ENCODE measurements around the gene TRAM2.

The TRAM2 gene

GRCh38 chr6:52503851-52504781 is 72.7 kb downstream of the TRAM2 start:
- H3K36me3 ChIP-seq (ENCODE audit: low read length), result no peaks in the 10 kb centered on the region
- no peaks in the 10 kb centered on the region for H3K9me2 ChIP-seq (replicated peaks; ENCODE audit: insufficient read depth, low read length)
- no peaks in the 10 kb centered on the region for H3K79me2 ChIP-seq (ENCODE audit: insufficient read depth, low read length)
- H3F3A ChIP-seq (ENCODE audit: insufficient read depth), result 0 out of 2 replicates have a peak, but pooled peaks cover 3% of the 10 kb centered on the region
- H3K9ac ChIP-seq (ENCODE audit: low read length), result no peak overlapping the region
- no peak overlapping the region for H3K4me2 ChIP-seq (ENCODE audit: low read depth, low read length, poor library complexity, severe bottlenecking)
- H3K27me3 ChIP-seq (ENCODE audit: low read length), result no peaks in the 10 kb centered on the region
- TF ChIP-seq, protein P1, sequence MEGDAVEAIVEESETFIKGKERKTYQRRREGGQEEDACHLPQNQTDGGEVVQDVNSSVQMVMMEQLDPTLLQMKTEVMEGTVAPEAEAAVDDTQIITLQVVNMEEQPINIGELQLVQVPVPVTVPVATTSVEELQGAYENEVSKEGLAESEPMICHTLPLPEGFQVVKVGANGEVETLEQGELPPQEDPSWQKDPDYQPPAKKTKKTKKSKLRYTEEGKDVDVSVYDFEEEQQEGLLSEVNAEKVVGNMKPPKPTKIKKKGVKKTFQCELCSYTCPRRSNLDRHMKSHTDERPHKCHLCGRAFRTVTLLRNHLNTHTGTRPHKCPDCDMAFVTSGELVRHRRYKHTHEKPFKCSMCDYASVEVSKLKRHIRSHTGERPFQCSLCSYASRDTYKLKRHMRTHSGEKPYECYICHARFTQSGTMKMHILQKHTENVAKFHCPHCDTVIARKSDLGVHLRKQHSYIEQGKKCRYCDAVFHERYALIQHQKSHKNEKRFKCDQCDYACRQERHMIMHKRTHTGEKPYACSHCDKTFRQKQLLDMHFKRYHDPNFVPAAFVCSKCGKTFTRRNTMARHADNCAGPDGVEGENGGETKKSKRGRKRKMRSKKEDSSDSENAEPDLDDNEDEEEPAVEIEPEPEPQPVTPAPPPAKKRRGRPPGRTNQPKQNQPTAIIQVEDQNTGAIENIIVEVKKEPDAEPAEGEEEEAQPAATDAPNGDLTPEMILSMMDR (IDR thresholded peaks at IDR 0.05; ENCODE audit: insufficient read depth, low read length, poor library complexity, severe bottlenecking), result no peak
- TF ChIP-seq EZH2phosphoT487 (conservative IDR thresholded peaks at IDR 0.05; ENCODE audit: low read length), result no peak
- no peaks in the 10 kb centered on the region for H4K20me1 ChIP-seq (ENCODE audit: low read depth, low read length)
- no peaks in the 10 kb centered on the region for H3K9me3 ChIP-seq (ENCODE audit: insufficient read depth, low read length)
- H3K27ac ChIP-seq (ENCODE audit: low read depth, low read length), result no peak overlapping the region
- H3K4me3 ChIP-seq (ENCODE audit: insufficient read depth, low read length, poor library complexity, severe bottlenecking), result no peak overlapping the region
- no peak overlapping the region for H2AFZ ChIP-seq (ENCODE audit: low read depth, low read length, severe bottlenecking)

- Histone ChIP-seq H2AFZ (ENCODE audit: low read depth, low read length, severe bottlenecking) (no peak overlapping the region), H3K79me2 (ENCODE audit: insufficient read depth, low read length) (no peaks in the 10 kb centered on the region), H3K27ac (ENCODE audit: low read depth, low read length) (no peak overlapping the region), H3F3A (ENCODE audit: insufficient read depth) (peaks cover 11% of the 10 kb centered on the region; the same call in 1 of the 2 replicates), H3K9me2 (replicated peaks; ENCODE audit: insufficient read depth, low read length) (no peaks in the 10 kb centered on the region), H3K27me3 (ENCODE audit: low read length) (no peaks in the 10 kb centered on the region), H3K4me2 (ENCODE audit: low read depth, low read length, poor library complexity, severe bottlenecking) (no peak overlapping the region), H3K9ac (ENCODE audit: low read length) (no peak overlapping the region), H3K9me3 (ENCODE audit: insufficient read depth, low read length) (no peaks in the 10 kb centered on the region), H3K36me3 (ENCODE audit: low read length) (no peaks in the 10 kb centered on the region), H3K4me3 (ENCODE audit: insufficient read depth, low read length, poor library complexity, severe bottlenecking) (no peak overlapping the region), H4K20me1 (ENCODE audit: low read depth, low read length) (no peaks in the 10 kb centered on the region)
- TF ChIP-seq, protein P1 (IDR thresholded peaks at IDR 0.05; ENCODE audit: insufficient read depth, low read length, poor library complexity, severe bottlenecking), result no peak
- no peak for TF ChIP-seq EZH2phosphoT487 (conservative IDR thresholded peaks at IDR 0.05; ENCODE audit: low read length)
These were observed 73.5 kb downstream of the TRAM2 start for GRCh38 chr6:52503323-52503747.

- Histone ChIP-seq H3K4me2 (ENCODE audit: low read depth, low read length, poor library complexity, severe bottlenecking) (no peak overlapping the region), H3K27me3 (ENCODE audit: low read length) (no peaks in the 10 kb centered on the region), H3K79me2 (ENCODE audit: insufficient read depth, low read length) (no peaks in the 10 kb centered on the region), H3F3A (ENCODE audit: insufficient read depth) (peaks cover 12% of the 10 kb centered on the region; the same call in 1 of the 2 replicates), H3K9ac (ENCODE audit: low read length) (no peak overlapping the region), H4K20me1 (ENCODE audit: low read depth, low read length) (no peaks in the 10 kb centered on the region), H3K9me2 (replicated peaks; ENCODE audit: insufficient read depth, low read length) (no peaks in the 10 kb centered on the region), H3K36me3 (ENCODE audit: low read length) (no peaks in the 10 kb centered on the region), H2AFZ (ENCODE audit: low read depth, low read length, severe bottlenecking) (no peak overlapping the region), H3K4me3 (ENCODE audit: insufficient read depth, low read length, poor library complexity, severe bottlenecking) (no peak overlapping the region), H3K27ac (ENCODE audit: low read depth, low read length) (no peak overlapping the region), H3K9me3 (ENCODE audit: insufficient read depth, low read length) (no peaks in the 10 kb centered on the region)
- TF ChIP-seq, protein P1 (IDR thresholded peaks at IDR 0.05; ENCODE audit: insufficient read depth, low read length, poor library complexity, severe bottlenecking), result no peak
- TF ChIP-seq EZH2phosphoT487 (conservative IDR thresholded peaks at IDR 0.05; ENCODE audit: low read length), result no peak
These were observed 74.4 kb downstream of the TRAM2 start for GRCh38 chr6:52502306-52503029.
